ENCODE measurements around the gene PAX8.

DNA sequence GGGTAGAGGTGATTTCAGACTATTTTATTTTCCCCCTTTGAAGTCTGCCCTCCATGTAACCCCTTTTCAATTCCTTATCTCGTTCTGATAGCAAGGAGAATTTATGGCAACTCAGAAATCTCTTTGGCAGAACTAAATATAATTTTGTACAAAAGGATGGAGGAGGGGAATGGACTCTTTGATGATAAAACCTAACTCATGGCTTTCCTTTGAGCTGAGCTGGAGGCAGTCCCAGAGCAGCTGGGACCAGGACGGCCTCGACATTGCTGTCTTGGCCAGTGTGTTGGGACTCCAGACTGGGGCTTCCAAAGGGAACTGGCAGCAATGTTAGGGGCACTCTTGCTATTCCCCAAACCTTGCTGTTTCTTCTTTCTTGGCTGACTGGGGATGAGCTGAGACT lies 47.7 kb downstream of the PAX8 start:
- TF ChIP-seq, protein P1, sequence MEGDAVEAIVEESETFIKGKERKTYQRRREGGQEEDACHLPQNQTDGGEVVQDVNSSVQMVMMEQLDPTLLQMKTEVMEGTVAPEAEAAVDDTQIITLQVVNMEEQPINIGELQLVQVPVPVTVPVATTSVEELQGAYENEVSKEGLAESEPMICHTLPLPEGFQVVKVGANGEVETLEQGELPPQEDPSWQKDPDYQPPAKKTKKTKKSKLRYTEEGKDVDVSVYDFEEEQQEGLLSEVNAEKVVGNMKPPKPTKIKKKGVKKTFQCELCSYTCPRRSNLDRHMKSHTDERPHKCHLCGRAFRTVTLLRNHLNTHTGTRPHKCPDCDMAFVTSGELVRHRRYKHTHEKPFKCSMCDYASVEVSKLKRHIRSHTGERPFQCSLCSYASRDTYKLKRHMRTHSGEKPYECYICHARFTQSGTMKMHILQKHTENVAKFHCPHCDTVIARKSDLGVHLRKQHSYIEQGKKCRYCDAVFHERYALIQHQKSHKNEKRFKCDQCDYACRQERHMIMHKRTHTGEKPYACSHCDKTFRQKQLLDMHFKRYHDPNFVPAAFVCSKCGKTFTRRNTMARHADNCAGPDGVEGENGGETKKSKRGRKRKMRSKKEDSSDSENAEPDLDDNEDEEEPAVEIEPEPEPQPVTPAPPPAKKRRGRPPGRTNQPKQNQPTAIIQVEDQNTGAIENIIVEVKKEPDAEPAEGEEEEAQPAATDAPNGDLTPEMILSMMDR (IDR thresholded peaks at IDR 0.05; ENCODE audit: borderline replicate concordance, extremely low read depth, low read length, poor library complexity, severe bottlenecking): no peak
- TF ChIP-seq EZH2 (IDR thresholded peaks at IDR 0.05; ENCODE audit: borderline replicate concordance, low read depth, low read length, severe bottlenecking): no peak

All from DND-41 (cell line).